ENCODE measurements around the gene BEAN1.

The BEAN1 gene

DNA sequence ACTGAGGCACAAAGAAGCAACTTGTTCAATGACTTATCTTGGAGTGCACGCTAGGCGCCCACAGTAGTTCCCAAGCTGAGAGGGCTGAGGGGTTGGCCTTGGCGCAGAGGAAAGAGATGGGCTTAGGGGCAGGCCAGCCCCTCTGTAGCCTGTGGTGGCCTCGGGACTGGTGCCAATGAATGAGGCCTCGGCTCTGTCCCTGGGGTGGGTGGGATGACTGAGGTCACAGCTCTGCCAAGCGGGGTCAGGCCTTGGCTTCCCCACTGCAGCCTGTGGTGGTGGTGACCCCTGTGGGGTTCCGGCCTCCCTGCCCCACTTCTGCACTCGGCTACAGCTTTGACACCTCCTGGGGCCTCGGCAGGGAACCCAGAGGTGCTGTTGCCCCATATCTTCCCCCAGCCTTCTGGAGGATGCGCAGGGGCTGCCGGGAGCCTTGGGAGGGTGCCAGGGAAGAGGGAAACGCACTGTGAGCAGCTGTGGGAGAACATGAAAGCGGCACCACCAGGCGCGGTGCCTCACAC lies 46.0 kb downstream of the BEAN1 start:
- TF ChIP-seq GATA3 (IDR thresholded peaks at IDR 0.05; ENCODE audit: low read depth, low read length) = no peak
- TF ChIP-seq GATA2 (IDR thresholded peaks at IDR 0.05; ENCODE audit: low read depth, low read length) = no peak

DNA sequence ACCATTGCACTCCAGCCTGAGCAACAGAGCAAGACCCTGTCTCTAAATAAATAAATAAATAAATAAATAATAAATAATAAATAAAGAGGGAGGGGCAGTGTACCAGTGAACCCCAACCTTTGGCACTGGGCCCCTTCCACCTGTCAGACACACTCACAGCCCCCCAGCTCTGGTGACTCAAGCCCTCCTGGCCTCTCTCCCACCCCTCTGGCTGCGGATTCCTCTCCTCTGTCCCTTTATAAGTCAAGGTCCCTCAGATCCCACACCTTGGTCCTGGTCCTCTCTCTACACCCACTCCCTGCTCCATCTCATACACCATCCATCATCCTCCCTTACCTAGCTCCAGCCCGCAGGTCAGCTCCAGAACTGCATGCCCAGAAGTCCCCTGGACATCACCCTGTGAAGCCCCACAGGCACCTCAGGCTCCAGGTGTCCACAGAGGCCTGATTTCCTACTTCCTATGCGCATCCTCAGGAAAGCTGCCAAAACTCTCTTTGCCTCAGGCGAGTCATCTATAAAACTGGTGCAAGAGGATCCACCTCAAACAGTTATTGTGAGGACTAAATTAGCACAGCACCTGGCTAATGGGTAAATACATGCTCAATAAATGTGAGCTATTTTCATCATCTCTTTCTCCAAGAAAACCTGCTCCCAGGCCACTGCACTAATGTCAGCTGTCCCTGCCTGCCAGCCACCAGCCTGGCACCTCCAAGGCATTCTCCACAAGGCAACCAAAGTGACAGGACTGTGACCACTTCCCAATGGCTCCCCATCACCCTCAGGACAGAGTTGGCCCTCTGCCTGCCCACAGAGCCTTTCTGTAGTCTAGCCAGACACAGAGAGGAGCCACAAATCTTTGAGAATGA lies 46.8 kb downstream of the BEAN1 start:
- TF ChIP-seq GATA3 (IDR thresholded peaks at IDR 0.05; ENCODE audit: low read depth, low read length) = no peak
- TF ChIP-seq GATA2 (IDR thresholded peaks at IDR 0.05; ENCODE audit: low read depth, low read length) = no peak

DNA sequence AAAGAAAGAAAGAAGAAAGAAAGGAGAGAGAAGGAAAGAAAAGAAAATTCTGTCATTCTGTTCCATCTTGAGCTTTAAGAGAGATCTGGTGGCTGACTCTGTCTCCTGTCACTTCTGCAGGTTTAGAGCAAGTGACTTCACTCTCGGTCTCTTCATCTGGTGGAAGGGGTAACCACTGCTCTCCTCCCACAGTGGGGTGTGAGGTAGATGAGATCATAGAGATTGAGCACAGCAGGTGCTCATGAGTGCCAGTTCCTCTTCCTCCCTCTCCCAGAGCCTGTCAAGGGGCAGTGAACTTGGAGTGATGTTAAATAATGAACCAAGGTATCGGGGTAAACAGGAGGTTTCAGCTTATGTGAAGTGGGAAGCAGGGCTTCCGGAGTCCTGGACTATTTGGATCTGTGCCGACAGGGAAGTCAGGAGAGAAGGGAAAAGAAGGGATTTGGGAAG lies 47.7 kb downstream of the BEAN1 start:
- TF ChIP-seq GATA3 (IDR thresholded peaks at IDR 0.05; ENCODE audit: low read depth, low read length) = no peak
- TF ChIP-seq GATA2 (IDR thresholded peaks at IDR 0.05; ENCODE audit: low read depth, low read length) = no peak

DNA sequence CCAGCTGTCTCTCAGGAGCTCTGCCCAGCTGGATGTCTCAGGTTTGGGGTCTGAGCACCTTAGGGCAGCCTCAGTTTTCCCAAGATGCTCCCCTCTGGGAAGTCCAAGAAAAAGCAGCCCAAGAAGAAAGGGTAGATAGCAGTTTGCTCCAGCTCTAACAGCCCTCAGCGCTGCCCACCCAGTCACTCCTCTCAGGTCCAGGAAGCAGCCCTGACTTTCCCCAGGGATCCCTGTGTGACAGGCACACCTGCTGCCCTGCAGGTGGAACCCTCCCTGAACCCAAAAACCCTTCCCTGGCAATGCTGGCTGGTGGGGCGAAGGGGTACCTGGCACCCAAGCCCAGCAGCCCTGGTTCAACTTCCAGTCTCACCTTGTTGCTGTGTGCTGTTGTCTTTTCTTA lies 48.1 kb downstream of the BEAN1 start:
- TF ChIP-seq GATA3 (IDR thresholded peaks at IDR 0.05; ENCODE audit: low read depth, low read length) (no peak), GATA2 (IDR thresholded peaks at IDR 0.05; ENCODE audit: low read depth, low read length) (no peak)

DNA sequence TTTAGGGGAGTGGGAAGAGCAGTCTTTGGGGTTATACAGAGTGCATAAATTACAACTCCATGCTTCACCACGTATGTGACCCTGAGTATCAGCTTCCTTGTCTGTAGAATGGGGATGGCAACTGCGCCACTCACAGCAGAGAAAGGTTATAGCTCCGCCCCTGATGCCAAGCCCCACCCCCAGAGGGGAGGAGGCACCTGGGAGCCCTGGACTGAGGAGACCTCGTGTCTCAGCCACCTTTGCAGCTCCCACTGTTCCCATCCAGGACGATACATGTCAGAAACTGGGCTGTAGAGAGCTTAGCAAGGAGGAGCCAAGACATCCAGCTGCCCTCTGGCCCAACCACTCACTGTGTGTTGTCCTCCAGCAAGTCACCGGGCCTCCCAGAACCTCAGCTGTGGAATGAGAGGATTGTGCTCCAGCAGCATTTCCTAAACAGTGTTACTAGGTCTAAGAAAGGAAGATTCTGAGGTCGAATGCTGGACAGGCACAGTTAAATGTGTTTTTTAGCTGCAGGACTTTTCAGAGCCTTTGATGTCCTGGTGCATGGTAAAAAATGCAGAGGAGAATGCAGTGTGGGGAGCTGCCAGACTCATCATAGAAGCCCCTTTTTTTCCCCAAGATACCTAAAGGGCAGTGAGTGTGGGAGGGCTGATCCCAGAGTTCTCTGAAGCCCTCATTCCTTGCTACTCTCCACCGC lies 49.4 kb downstream of the BEAN1 start:
- TF ChIP-seq GATA3 (IDR thresholded peaks at IDR 0.05; ENCODE audit: low read depth, low read length) = no peak
- no peak for TF ChIP-seq GATA2 (IDR thresholded peaks at IDR 0.05; ENCODE audit: low read depth, low read length)

DNA sequence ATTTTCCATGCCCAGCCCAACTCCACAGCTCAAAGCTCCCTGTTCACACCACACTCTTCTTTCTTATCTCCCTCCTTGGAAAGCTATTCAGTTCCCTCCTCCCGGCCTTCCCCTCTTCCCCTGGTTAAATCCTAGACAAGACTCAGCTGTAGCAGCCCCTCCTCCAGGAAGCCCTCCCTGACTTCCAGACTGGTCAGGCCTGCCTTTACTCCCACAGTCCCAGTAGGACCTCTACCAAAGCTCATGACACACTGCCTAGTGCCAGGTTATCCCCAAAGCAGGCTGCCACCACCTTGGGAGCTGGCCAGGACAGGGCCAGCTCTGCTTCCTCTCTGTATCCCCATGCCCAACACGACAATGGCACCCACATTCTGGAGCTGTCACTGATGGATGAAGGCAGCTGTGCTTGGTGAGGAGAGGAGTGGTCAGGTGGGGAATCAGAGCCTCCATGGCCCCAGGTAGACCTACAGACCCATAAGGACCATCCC lies 50.0 kb downstream of the BEAN1 start:
- TF ChIP-seq GATA3 (IDR thresholded peaks at IDR 0.05; ENCODE audit: low read depth, low read length) (no peak), GATA2 (IDR thresholded peaks at IDR 0.05; ENCODE audit: low read depth, low read length) (no peak)

DNA sequence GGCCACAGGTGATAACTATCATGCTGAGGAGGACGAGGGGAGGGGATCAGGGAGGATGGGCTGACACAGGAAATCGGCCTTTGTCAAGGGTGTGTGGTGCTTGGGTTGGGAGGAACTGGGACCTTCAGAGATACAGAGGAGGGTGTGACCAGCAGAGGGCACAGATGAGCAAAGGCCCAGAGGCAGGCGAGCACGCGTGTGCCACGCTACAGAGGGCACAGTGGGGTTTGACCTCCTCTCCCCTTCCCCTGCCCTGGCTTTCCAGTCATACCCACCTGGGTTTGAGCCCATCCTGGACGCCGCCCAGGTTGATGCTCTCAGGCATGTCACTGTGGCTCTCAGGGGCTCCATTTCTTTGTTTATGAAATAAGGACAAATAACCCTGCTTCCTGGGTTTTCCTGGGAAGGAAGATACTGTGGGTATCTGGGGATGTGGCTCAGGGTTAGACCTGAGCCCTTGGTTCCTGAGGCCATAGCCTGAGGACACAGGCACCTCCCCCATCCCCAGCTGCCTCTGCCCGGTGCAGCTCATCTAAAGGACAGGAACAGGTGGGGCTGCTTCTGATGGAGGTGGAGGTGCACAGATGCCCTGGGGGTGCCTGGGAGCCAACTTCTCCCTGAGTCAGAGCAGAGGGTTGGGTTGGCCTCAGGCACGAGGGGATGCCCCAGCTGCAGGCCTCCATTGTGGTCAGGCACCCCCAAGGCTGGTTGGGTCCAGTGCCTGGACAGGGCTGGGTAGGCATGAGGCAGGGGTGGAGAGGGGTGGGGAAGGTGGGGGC lies 51.8 kb downstream of the BEAN1 start:
- TF ChIP-seq GATA3 (IDR thresholded peaks at IDR 0.05; ENCODE audit: low read depth, low read length) (no peak), GATA2 (IDR thresholded peaks at IDR 0.05; ENCODE audit: low read depth, low read length) (no peak)

DNA sequence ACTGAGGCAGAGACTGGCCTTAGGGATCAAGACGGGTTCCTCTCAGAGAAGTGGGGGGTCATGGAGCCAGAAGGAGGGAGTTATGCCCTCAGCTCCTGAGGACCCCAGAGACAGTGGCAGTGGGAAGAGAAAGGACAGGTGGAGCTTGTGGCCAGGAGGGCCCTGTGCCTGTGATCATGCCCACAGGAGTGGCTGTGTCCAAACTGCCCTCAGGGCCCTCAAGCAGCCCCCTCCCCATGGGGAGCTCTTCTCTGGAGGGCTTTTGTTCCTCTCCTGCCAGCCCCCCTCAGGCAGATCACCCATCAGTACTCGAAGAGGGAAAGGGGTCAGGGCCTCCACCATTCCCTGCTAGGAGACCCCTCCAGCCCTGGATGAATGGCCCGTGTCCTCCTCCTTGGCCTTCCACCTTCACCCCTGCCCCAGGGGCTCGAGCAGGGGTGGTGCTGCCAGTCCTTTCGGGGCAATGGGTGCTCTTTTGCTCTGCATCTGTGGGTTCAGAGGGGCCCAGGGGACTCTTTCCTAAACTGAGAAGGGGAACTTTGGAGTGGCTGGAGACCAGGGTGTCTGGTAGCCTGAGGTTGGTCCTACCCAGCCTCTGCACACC lies 52.7 kb downstream of the BEAN1 start:
- TF ChIP-seq GATA2 (IDR thresholded peaks at IDR 0.05; ENCODE audit: low read depth, low read length) (no peak), GATA3 (IDR thresholded peaks at IDR 0.05; ENCODE audit: low read depth, low read length) (no peak)

DNA sequence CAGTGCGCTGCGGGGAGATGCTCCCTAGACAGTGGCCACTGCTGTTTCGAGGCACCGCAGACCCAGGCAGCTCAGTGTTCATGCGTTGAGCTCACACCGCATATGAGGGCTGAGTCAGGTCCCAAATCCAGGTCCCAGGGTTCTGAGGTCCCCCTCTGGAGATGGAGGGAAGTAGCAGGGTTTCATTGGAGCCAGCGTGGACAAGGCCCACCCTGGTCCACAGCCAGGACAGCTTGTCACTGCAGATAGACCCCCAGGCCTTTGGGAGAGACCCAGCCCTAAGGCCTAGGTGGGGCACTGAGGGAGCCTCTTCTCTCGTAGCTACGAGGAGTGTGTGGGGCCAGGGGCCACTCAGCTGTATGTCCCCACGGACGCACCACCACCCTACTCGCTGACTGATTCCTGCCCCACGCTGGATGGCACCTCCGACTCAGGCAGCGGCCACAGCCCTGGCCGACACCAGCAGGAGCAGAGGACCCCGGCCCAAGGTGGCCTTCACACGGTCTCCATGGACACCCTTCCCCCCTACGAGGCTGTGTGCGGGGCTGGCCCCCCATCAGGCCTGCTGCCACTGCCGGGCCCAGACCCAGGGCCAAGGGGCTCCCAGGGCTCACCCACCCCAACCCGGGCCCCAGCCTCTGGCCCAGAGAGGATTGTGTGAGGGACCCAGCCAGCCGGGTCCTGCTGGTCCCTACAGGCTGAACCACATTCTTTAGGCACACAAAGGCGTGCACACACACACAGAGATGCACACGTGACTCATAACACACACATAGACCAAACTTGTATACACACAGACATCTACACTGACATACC lies 53.4 kb downstream of the BEAN1 start:
- TF ChIP-seq GATA2 (IDR thresholded peaks at IDR 0.05; ENCODE audit: low read depth, low read length) (no peak), GATA3 (IDR thresholded peaks at IDR 0.05; ENCODE audit: low read depth, low read length) (no peak)

DNA sequence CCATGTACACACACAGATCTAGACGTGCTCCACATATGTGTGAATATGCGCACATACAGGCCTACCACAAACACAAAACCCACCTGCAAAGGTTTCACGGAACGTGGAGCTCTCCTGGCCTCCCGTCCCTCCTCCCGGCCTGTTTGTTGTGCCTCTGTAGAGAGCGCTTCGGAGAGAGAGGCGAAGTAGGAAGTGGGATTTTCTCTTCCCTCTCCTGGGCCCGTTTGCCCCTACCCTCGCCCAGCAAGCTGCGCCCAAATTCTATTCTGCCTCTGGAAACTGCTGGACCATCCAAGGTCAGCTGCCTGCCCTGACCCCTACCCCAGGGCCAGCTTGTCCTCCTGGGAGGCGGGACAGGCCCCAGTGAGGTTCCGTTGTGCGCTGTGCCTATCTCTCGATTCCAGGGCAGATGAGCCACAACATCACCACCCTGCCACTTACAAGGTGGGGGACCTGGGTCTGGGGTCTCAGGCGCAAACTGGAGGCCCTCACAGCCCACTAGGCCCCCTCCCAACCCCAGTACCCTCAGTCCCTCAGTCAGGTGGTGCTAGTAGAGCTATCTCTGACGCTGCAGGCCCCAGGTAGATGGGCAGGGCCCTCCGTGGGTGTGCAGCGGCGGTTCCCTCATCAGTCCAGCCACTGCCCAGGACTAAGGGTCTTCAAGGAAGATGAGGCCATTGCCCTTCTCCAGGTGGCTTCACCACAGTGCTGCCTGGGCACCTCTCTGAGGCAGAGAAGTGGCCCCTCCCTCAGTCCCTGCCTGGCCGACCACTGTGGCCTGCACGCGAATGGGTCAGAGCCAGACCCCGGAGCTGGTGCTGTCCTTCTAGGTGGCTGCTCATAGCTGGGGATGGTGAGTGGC lies 54.2 kb downstream of the BEAN1 start:
- no peak for TF ChIP-seq GATA2 (IDR thresholded peaks at IDR 0.05; ENCODE audit: low read depth, low read length)
- TF ChIP-seq GATA3 (IDR thresholded peaks at IDR 0.05; ENCODE audit: low read depth, low read length) = no peak

DNA sequence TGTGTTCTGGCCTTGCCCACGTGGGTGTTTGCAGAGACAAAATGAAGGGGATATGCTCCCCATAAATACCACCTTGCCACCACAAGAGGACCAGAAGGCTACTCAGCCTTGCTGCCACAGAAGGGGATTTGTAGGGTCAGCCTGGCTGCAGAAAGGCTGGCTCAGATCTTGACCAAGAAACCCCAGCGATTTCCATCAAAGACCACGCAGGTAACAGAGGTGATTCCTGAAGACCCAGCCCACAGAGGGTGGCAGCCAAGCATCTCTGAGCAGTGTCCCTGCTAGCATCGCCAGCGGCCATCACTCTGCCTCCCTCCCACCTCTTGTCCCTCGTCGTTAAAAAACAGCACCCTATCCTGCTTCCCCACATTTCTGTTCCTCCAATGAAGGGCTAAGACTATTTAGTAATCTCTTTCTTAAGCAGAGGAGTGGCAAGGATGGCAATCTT lies 54.9 kb downstream of the BEAN1 start:
- TF ChIP-seq GATA3 (IDR thresholded peaks at IDR 0.05; ENCODE audit: low read depth, low read length) = no peak
- TF ChIP-seq GATA2 (IDR thresholded peaks at IDR 0.05; ENCODE audit: low read depth, low read length) = no peak

Data from SH-SY5Y (cell line).